Dedifferentiated amniotic fluid mesenchymal stem cell (primary cell): ENCODE results near the gene CRYBA2.

Source experiments
- DNase-seq: peaks from one replicate; pipeline ENCODE4 v3.0.0-alpha.2; 2016; ENCODE audit errors: extremely low spot score

CRYBA2 gene

DNA sequence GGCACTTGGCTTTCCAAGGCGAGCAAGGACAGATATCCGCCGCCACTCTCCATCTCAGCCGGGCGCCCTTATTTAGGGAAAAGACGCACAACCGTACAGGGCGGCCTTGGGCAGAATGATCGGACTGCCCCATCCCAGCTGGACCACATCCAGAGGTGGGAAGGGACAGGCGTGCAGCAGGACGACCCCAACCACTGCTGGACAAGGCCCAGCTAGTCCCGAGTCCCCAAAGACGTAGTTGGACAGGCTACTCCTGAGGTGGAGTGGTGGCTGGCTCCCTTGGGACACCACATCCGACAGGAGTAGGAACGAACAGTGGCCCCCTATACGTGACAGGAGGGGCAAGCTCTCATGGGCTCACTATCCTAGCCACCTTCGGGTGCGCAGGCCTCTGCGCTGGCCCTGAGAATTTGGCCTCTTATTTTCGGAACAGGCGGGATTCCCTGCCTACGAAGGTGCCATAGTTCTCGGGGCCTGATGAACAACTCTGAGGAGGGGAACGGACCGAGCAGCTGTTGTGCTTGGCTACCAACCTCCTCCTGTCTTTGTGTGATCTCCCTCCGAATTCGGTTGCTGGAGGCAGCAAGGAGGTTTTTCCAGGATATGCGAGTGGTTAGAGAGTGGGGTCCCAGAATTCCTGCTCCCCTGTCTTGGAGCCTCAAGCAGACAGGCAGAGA lies 10.5 kb downstream of the CRYBA2 start:
- DNase-seq = no peak

- no peak for DNase-seq
Measured at GRCh38 chr2:218981881-218982585, 11.2 kb downstream of the CRYBA2 start.

- no peak for DNase-seq
Measured at GRCh38 chr2:218981390-218981880, 11.8 kb downstream of the CRYBA2 start.

- DNase-seq = no peak
Measured at GRCh38 chr2:218980735-218981389, 12.4 kb downstream of the CRYBA2 start.

DNA sequence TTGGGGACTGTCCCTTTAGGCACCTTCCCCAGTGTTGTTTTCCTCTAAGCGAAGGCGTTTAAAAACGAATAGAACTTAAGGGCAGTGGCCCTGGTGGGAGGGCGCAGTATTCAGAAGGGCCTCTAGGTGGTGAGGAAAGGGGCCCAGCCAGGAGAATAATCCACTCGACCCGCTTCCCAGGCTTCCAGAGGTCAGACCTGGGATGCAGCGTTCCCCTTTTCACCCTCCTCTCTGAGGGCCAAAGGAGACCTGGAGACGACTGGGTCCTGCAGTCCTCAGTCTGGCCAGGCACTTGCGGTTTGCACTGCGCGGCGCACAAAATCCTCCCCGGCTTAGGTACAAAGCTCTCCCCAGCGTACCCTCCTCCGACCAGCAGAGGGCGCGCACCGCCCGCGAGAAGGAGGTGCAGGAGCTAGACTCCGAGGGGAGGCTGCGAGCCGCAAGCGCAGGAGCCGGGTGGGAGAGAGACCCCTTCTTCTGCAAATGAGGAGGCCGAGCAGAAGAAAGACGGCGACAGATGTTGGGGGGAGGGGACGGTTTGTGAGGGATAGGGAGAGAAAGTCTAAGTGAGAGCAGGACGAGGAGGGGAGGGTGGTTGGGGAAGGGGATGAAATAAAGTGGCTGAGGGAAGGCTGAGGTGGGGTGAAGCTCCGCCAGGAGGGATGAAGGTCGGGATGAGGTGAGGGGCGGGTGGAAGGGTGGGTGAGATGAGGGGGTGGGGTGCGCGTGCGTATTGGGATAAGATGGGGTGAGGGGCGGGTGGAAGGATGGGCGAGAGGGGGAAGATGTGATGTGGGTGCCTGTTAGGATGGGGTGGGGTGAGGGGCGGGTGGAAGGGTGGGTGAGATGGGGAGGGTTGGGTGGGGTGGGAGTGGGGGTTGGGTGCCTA lies 13.1 kb downstream of the CRYBA2 start:
- peak; percentile 65 for DNase-seq

- no peak for DNase-seq
Measured at GRCh38 chr2:218975060-218975777, 18.0 kb downstream of the CRYBA2 start.

DNA sequence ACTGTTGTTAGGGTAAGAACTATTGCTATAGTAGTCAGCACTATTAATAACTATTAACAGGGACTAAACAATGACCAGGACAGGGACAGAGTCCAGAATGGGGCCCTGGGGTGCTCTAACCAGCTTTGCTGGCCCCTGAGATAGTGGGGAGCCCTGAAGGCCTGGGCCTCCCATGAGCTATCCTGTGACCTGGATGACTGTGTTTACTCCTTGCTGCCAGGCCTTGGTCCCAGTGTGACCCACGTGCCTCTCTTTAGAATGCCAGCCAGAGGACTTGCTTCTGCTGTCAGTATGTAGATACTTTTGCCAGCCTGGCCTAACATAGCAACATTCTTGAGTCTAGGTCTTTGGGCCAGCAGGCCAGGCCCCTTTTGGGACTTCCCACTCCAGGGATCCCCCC lies 22.3 kb downstream of the CRYBA2 start:
- DNase-seq = no peak

DNA sequence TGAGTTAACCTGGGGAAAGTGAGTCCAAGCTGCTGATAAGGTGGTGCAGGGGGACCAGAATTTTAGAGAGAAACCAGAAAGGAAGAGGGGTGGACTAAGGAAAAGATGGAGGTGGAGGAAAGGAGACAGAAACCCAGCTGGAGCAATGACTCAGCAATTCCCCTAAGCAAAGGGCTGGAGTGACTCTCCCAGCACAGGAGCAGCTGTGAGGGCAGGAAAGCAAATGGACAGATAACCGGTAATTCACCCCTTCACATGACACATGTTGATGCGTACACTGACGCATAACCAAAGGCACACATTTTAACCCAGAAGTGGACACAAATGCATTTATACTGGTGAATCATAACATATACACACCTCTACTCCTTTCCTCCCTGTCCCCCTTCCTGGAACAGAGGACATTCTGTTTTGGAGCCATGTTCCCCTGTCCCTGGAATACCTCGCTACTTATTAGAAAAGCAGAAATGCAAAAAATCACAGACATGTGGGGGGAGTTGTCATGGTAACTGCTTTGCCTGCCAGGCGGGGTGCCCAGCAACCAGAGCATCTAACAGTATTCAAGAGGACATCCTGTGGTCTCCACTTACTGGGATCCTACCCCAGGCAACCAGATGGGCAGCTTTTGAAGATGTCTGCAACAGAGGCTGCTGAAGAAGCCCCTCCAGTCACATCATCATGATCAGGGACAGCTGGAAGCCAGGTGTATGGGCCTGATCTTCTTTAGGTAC lies 29.0 kb downstream of the CRYBA2 start:
- DNase-seq = no peak

DNA sequence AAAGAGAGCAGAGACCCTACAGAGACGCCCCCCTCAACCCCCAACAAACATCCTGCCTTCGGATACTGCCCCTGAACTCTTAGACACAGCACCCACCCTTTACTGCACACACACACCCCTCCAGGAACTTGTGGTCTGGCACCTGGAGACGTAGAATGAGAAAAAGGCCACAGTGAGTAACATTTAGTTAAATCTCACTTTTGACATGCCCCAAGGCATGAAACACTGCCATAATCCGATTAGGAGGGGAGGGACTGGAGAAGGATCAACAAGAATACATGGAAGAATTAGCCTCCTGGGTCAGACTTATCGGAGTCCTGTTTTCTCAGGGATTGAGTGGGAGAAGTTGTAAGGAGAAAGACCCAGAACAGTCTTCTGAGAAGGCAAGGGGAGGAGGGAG lies 29.6 kb downstream of the CRYBA2 start:
- DNase-seq = no peak

GRCh38 chr2:218962859-218963492 lies 30.2 kb downstream of the CRYBA2 start:
- DNase-seq = no peak

DNA sequence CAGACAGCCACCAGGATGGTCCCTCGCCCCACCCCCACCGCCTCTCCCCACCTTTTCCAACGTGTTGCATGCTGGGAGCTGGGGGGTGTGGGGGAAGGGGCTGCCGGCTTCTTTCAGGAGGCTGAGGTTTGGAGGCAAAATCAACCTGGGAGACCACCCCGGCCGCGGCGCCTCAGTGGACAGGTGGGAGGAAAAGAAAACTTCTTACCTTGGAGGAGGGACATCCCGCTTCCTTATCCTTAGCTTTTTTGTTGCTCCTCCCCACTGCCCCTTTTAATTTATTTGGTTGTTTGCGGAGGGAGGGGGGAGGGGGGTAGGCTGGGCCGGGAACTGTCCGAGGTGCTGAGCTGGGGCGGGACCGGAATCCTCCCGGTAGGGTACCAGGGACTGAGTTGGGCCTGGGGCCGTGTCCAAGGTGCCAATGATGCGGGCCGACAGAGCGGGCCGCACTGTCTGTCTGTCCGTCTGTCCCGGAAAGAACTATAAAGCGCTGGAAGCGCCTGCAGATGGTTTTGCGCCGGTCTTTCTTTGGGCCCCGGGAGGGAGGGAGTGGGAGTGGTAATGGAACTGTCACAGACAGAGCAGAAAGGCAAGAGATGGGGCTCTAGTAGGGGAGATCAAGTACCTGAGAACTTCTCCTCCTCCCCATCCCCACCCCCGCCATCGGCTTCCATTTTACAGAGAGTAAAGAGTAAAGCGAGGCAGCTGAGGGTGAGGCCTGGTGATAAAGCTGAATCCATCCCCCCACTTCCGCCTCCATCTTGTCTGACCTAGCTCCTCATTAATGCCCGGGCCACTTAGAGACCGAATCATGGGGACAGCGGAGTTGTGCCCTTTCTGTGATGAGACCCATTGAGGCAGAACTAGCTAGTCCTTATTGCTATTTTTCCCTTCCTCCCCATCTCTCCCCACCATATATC lies 31.3 kb downstream of the CRYBA2 start:
- DNase-seq = no peak

- no peak for DNase-seq
Measured at GRCh38 chr2:218961229-218961628, 32.0 kb downstream of the CRYBA2 start.

DNA sequence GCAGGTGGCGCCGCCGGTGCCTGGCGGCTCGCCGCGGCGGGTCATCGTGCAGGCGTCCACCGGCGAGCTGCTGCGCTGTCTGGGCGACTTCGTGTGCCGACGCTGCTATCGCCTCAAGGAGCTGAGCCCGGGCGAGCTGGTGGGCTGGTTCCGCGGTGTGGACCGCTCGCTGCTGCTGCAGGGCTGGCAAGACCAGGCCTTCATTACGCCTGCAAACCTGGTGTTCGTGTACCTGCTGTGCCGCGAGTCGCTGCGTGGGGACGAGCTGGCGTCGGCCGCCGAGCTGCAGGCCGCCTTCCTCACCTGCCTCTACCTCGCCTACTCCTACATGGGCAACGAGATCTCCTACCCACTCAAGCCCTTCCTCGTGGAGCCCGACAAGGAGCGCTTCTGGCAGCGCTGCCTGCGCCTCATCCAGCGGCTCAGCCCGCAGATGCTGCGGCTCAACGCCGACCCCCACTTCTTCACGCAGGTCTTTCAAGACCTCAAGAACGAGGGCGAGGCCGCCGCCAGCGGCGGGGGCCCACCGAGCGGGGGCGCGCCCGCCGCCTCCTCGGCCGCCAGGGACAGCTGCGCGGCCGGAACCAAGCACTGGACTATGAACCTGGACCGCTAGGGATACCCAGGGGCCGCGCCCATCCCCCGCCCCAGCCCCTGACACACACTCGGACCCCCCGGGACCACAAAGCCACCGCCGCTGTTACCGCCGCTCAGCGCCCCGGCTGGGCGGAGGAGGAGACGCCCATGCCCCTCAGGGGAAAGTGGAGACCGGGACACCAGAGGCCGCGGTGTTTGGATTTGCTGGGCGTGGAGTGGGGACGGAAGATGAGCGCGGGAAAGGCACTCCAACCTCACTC lies 32.7 kb downstream of the CRYBA2 start:
- DNase-seq = no peak

DNA sequence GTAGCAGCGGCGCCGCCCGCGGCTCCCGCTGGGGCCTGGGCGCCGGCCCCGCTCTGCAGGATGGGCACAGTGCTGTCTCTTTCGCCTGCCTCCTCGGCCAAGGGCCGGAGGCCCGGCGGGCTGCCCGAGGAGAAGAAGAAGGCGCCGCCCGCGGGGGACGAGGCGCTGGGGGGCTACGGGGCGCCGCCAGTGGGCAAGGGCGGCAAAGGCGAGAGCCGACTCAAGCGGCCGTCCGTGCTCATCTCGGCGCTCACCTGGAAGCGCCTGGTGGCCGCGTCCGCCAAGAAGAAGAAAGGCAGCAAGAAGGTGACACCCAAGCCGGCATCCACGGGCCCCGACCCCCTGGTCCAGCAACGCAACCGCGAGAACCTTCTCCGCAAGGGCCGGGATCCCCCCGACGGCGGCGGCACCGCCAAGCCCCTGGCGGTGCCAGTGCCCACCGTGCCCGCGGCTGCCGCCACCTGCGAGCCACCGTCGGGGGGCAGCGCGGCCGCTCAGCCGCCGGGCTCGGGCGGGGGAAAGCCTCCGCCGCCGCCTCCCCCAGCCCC lies 33.4 kb downstream of the CRYBA2 start:
- DNase-seq = no peak

- peak; percentile 69 for DNase-seq
Measured at GRCh38 chr2:218959141-218959731, 34.0 kb downstream of the CRYBA2 start, which contains the start of gene CDK5R2. CDK5R2 (plus strand) TSS chr2:218959666; CDS start chr2:218959821, 155 bp downstream.

- DNase-seq = no peak
Measured at GRCh38 chr2:218958276-218958675, 34.9 kb downstream of the CRYBA2 start.

DNA sequence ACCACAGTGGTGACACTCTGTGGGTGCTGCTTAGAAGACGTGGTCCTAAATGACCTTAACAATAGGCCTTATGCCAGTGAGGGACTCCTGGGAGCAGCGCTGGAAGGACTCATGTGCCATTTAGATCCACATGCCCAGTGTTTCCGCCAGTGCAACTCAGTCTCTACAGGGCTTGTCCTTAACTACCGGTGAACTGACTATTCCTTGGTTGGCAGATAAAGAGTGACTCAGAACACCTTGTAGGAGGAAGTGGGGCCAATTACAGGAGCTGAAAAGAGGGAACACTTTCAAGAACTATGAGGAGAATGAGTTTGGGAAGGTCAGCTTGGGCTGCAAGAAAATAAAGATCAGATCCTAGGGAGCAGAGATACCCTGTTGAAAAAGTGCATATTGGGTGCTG lies 35.6 kb downstream of the CRYBA2 start:
- no peak for DNase-seq
